Globus pallidus (tissue), 1 donor: Measurements from ENCODE around the gene ZNF440.
"Not testable (repeated sequence)": the region's sequence is repeated elsewhere in the genome, so short reads cannot be mapped to it uniquely, and the experiment has no call there.

Source experiments
- DNase-seq: peaks from one replicate; pipeline ENCODE4 v3.0.0-alpha.2; 2015; ENCODE audit warnings: low spot score

The ZNF440 gene

DNA sequence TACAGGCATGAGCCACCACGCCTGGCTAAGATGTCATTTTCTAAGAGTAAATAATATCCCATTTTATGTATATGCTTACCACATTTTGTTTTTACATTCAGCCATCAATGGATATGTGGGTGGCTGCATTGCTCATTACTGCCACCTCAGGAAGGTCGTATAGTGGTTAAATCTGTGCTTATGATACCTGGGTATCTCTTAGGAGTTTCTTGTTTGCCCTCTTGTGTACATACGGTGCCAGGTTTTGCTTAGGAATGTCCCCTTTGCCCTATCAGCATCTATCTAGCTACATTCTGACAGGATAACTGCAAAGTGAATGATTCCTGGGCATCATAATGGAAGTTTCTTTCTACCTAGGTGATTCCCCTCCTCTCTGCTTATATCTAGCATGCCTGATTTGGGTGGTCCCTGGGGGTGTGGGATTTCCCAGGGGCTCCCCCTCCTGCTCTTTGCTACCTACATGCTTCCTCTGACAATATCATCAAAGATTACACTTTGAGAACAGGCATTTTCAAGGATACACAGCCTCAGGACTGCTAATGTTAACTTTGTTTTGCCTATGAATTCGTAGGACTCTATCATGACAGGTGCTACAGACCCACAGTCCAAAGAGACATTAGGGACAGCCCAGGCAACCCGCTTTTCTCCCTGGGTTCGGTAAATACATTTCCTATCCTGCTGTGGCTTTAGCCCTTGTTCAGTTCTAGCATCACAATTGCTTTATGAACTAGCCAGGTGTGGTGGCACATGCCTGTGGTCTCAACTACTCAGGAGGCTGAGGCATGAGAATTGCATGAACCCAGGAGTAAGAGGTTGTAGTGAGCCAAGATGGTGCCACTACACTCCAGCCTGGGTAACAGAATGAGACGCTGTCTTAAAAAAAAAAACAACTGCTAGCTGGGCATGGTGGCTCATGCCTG is 15.1 kb downstream of the ZNF440 start:
- not testable (repeated sequence) for DNase-seq

DNA sequence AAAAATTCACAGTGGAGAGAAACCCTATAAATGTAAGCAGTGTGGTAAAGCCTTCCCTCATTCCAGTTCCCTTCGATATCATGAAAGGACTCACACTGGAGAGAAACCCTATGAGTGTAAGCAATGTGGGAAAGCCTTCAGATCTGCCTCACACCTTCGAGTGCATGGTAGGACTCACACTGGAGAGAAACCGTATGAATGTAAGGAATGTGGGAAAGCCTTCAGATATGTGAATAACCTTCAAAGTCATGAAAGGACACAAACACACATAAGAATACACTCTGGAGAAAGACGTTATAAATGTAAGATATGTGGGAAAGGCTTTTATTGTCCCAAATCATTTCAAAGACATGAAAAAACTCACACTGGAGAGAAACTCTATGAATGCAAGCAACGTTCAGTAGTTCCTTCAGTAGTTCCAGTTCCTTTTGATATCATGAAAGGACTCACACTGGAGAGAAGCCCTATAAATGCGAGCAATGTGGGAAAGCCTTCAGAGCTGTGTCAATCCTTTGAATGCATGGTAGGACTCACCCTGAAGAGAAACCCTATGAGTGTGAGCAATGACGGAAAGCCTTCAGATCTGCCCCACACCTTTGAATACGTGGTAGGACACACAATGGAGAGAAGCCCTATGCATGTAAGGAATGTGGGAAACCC is 18.3 kb downstream of the ZNF440 start:
- DNase-seq, result no peak

DNA sequence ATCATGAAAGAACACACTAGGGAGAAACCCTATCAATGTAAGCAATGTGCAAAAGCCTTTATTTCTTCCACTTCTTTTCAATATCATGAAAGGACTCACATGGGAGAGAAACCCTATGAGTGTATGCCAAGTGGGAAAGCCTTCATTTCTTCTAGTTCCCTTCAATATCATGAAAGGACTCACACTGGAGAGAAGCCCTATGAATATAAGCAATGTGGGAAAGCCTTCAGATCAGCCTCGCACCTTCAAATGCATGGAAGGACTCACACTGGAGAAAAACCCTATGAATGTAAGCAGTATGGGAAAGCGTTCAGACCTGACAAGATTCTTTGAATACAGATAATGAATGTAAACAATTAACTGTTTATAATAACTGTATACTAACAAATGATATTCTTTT is 19.5 kb downstream of the ZNF440 start:
- no peak for DNase-seq

DNA sequence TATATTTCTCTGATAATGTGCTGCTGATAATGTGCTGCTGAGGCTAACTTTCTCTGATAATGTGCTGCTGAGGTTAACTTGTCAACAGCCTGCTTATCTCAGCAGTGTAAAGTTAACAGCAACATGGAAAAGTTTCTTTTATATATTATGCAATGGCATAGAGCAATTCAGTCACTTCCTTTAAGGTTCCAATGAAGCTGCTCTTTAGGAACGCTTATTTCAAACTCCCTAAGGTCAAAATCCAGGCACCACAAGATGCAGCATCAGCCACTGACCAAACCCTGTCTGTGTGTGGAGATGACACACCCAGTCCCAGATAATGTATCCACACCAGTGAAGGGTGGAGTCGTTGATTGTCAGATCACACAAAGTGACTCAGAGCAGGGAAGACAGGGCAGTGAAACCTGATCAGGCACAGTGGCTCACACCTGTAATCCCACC is 21.6 kb downstream of the ZNF440 start:
- DNase-seq, result not testable (repeated sequence)

DNA sequence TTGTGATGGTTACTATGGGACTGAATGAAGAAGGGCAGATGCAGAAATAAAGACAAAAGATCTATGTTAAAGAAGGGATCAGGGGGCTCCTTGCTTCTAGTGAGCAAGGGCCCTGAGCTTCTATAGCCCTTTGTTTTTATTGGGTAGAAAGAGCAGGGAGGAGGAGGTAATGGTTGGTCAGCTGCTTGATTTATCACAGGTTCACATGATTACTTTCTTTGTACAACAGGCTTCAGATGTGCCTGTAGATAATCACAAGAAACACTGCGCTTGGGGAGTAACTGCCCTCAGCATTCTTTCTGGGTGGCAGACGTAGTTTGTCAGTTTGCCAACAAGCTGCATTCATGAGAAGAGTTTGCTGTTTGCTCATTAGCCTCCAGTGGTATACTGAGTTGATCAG is 29.6 kb downstream of the ZNF440 start:
- DNase-seq, result peak; percentile 8

DNA sequence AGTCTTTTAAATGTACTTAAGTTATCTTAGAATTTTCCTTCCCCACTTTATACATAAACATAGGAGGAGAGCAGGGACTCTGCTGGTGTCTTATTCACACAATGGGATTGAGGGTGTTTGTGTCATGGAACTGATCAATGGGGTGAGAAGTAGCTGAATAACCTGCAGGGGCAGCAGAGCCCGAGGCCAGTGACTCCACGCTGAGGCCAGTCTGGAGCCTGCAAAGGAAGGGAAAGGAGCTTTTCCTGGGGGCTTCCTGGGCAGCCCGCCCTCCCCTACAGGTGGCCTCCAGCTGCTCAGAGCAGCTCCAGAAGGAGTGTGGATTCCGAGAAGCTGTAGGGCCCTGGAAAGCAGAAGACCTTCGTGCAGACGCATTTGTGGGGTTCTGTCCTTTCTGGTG is 33.5 kb downstream of the ZNF440 start:
- DNase-seq, result not testable (repeated sequence)

DNA sequence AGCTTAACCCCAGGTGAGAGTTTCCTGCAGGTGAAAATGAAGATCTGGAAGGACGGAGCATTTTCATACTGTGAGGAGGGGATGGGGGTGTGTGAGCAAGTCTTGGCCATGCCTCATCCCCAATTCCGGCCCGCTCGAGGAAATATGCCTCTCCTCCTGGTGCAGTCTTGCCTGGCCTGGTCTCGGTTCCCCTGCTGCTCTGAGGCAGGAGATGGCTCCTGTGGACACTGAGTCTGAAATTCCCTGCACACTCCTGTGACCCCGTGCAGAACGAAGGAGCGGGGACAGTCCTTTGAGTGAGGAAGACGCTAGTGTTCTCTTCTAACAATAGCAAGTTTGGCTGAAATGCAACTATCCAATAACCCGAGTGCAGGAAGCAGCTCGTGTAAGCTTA is 34.1 kb downstream of the ZNF440 start:
- no peak for DNase-seq

DNA sequence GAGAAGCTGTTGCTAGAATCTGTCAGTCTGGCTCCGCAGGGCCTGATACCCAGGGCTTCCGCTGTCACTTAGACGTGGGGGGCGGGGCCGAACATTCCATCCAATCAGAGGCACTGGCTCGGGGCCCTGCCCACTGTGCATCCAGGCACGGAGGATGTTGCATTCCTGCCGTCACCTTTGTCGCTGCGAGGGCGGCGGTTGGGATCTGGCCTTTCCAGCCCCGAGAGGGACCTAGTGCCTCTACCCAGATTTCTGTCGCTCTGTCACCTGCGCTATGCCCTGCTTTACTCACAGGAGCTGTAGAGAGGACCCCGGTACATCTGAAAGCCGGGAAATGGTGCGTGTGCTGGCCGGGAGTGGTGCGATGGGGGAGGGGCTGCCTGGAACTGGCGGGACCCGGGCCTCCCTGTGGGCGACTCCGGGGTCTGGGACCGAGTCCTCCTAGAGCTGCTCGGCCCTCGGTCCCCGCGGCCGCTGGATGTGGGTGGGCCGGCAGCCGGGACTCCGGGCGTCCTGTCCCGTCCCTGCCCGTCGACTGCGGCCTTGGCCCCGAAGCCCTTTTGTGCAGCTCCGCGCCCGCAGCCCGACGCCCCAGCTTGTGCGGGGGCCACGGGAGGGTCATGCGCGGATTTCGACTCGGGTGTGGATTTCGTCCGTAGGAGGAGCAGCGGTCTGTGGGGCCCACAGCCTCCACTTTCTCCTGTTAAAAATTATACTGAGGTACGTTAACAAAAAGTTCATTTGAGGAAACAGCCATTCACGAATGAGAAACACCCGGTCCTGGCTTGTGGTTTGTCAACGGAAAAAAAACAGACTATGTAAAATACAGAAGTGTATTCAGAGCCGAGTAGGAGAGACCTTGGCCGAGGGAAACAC is 34.8 kb downstream of the ZNF440 start, which contains the start of gene ZNF439:
Gene ZNF439, plus strand, starts transcription at position 133 of the 876 bp plus-strand sequence. Its CDS starts 142 bp downstream, at position 275.
- peak; percentile 93 for DNase-seq

DNA sequence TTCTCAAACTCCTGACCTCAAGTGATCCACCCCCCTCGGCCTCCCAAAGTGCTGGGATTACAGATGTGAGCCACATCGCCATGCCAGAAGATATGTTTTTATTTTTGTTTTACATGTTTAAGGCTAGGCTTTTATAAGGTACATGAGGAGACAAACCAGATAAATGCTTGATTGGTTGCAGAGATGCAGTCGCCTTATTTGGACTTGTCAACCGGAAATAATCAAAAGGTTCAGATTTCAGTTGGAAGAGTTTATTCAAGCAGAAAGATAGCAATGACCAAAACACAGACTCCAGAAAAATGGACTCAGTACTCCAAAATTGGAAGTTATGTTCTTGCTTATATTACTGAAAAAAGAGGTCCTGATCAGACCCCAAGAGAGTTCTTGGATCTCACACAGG is 36.2 kb downstream of the ZNF440 start:
- DNase-seq, result not testable (repeated sequence)

DNA sequence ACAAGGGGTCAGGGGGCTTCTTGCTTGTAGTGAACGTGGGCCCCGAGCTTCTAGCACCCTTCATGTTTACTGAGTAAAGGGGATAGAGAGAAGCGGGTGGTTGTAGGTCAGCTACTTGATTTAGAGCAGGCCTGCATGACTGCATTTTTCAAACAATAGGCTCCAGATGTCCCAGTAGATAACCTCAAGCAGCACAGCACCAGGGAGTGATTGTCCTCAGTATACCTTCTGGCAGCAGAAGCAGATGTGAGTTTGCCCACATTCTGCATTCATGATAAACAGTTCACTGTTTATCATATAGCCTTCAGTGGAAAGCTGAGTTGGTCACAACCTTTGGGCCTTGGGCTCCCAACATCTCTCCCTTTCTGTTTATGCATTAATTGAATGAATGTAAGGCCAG is 39.3 kb downstream of the ZNF440 start:
- DNase-seq, result no peak

DNA sequence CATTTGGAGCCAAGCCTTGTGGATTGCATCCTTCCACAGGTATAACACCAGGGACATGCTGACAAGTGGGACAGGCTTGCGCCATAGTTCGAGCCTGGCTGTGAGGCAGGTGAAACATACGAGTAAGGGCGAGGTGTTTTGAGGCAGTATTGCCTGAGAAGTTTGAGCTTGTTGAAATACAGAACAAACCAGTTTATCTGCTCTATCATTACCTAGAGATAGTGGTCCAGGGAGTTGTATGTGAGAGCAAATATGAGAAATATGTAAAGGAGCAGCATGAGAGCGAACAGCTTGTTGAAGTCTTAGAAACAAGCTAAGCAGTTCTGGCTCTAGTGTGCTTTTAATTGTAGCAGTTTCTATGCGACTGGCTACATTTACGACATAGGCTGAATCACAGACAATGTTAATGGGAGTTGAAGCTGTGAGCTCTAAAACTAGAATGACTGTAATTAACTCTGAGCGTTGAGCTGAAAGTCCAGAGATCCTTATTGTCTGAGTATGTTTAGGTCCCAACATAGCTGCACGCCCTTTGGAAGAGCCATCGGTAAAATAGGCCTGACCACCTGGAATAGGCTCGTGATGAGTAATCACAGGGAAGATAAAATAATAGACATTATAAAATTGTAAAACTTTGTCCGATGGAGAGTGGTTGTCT is 42.6 kb downstream of the ZNF440 start:
- no peak for DNase-seq

DNA sequence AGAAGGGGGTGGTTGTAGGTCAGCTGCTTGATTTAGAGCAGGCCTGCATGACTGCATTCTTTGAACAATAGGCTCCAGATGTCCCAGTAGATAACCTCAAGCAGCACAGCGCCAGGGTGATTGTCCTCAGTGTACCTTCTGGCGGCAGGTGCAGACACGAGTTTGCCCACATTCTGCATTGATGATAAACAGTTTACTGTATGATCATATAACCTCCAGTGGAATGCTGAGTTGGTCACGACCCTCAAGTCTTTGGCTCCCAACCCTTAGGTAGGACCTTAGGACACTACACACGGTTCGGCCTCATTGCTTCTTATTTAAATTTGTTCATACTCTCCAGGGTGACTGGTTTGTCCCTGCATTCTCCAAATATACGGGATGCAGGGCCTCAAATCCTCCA is 46.6 kb downstream of the ZNF440 start:
- no peak for DNase-seq

DNA sequence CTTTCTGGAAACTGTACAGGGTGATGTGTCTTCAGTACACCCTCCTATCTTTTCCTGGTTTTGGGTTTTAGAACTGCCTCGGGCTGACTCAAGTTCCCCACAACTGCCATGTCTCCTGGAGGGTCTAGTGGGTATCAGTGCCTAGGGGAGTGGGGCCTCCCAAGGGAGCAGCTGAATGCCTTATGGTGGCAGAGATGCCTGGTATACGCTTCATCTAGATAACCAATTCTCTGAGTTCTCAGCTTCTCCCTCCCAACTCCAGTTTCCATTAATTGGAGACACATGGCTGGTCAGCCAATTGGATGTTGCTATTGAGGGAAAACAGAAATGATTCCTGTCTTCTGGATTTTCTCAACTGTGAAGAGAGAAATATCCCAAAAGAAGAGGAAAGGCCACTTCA is 47.2 kb downstream of the ZNF440 start:
- no peak for DNase-seq

DNA sequence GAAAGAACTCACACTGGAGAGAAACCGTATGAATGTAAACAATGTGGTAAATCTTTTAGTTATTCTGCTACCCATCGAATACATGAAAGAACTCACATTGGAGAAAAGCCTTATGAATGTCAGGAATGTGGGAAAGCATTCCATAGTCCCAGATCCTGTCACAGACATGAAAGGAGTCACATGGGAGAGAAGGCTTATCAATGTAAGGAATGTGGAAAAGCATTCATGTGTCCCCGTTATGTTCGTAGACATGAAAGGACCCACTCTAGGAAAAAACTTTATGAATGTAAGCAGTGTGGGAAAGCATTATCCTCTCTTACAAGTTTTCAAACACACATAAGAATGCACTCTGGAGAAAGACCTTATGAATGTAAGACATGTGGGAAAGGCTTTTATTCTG is 53.7 kb downstream of the ZNF440 start:
- DNase-seq, result not testable (repeated sequence)

DNA sequence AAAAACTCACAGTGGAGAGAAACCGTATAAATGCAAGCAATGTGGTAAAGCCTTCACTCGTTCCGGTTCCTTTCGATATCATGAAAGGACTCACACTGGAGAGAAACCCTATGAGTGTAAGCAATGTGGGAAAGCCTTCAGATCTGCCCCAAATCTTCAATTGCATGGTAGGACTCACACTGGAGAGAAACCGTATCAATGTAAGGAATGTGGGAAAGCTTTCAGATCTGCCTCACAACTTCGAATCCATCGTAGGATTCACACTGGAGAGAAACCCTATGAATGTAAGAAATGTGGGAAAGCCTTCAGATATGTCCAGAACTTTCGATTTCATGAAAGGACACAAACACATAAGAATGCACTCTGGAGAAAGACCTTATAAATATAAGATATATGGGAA is 54.1 kb downstream of the ZNF440 start:
- DNase-seq, result no peak

DNA sequence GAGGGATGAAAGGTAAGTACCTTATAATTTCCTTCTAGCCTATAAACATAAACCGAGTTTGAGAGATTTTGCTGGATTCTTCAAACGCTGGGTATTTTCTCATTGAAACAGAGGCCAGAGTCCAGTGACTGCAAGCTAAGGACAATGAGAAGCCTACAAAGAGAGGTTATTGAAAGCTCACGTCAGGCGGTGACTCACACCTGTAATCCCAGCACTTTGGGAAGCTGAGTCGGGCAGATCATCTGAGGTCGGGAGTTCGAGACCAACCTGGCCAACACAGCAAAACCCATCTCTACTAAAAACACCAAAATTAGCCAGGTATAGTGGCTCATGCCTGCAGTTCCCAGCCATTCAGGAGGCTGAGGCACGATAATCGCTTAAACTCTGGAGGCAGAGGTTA is 58.6 kb downstream of the ZNF440 start:
- no peak for DNase-seq

DNA sequence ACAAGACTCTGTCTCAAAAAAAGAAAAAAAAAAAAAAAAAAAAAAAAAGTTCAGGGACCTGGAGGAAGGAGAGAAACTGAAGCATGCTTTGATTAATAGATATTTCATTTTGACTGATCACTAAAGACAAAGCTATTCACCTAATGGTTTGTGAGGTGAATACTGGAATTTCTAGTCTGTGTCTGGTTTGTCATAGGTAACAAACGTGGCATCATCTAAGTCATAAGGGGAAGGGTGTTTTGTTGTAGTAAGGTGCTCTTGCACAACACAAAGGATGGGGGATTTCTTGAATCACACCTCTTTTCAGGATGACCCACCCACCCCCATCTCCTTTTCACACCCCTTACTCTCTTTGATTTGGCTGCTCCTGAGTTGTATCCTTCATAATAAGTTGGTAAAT is 59.7 kb downstream of the ZNF440 start:
- no peak for DNase-seq

DNA sequence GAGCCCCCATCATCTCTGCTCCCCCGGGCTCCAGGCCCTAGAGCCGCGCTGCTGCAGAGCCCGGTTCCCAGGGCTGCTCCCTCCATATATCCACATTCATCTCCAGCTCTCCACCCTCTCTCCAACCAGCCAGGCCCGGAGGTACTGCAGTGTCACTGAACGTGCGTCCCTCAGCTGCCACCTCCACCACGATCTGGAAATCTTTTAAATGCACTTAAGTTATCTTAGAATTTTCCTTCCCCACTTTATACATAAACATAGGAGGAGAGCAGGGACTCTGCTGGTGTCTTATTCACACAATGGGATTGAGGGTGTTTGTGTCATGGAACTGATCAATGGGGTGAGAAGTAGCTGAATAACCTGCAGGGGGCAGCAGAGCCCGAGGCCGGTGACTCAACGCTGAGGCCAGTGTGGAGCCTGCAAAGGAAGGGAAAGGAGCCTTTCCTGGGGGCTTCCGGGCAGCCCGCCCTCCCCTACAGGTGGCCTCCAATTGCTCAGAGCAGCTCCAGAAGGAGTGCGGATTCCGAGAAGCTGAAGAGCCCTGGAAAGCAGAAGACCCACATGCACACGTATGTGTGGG is 65.7 kb downstream of the ZNF440 start:
- peak; percentile 4 for DNase-seq

DNA sequence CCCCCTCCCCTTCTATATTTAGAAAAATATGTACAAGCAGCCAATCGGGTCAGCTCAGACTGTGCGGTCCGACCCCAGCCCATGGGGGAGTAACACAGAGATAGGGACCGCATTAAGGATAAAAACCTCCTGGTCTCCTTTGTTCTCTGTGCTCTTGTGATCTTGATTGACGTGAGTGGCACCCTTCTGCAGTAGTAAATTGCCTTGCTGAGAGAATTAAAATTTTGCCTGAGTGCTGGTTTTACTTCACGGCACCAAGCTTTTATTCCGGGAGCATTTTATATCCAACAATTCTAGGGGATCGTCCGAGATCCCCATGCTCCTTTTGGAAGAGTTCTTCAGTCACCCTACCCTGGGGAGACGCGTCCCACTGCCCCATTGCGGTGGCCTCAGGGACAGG is 66.5 kb downstream of the ZNF440 start:
- DNase-seq, result no peak

DNA sequence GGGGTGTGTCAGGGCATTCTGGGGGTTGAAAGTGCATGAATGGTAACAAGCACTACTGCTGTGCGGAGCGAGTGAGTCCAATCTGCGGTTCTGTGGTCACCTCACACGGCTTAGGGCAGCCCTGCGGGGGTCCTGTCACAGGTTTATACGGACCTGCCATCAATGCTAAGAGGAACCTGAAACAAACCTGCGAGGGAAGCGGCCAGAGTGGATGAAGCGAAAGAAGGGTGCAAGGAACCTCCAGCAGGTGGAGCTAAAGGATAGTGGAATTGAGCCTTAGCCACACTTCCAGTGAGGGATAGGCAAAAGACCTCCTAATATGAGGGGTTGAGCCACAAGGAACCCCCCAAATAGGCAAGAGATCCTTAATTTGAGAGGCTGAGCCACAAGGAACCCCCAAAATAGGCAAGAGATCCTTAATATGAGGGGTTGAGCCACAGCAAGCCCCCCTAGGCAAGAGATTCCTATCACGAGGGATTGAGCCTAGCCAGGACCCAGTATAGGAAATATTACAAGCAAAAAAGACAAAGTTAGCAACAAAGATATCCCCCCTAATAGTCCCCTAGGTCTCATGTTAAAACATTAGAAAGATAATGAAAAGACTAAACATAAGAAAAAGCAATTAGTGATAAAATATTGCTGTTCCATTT is 67.2 kb downstream of the ZNF440 start:
- peak; percentile 41 for DNase-seq

DNA sequence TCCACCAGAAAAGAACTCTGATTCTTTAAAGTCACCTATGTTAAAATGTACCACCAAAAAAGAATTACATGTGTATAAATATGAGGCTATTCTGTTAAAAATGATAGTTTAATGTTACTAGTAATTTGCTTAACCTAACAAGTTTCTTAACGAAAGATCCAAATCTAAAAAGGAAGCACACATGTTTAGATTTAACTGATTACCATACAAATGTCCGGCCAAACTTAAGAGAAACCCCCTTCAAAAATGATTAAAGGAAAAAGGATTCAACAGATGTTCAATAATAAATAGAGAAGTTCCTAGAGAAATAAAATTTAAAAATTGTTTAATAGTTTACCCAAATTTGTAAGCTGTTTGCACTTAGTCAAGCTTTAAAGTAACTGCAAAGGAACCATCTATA is 68.5 kb downstream of the ZNF440 start:
- no peak for DNase-seq
